SK-N-SH (cell line): ENCODE data around the gene MBLAC1.

Source experiments
- CHD2 ChIP-seq: fragments of 150-350 bp; IDR thresholded peaks from 2 replicates; pipeline ENCODE4 v1.6.1; 2018; ENCODE audit warnings: low read length; ENCODE audit not compliant: partially characterized antibody
- CTCF ChIP-seq: fragments of 200-600 bp; sonication (generic); IDR thresholded peaks from 2 replicates; pipeline ENCODE4 v1.6.1; 2017; ENCODE audit warnings: antibody characterized with exemption, mild to moderate bottlenecking, moderate library complexity
- EP300 ChIP-seq, 2 experiments: IDR thresholded peaks; 2 replicates each; pipeline versions ENCODE4 v1.4.0 to v1.6.1; 2012; ENCODE audit warnings: borderline replicate concordance in 1 of 2, low read depth in 1 of 2, low read length in 1 of 2
- GABPA ChIP-seq: IDR thresholded peaks from 2 replicates; pipeline ENCODE4 v1.4.0; 2012; ENCODE audit warnings: low read depth, mild to moderate bottlenecking
- JUND ChIP-seq: IDR thresholded peaks from 2 replicates; pipeline ENCODE4 v1.4.0; 2012
- POLR2AphosphoS5 ChIP-seq: IDR thresholded peaks from 2 replicates; pipeline ENCODE4 v1.6.1; 2012; ENCODE audit warnings: low read depth, low read length
- RAD21 ChIP-seq: IDR thresholded peaks from 2 replicates; pipeline ENCODE4 v1.6.1; 2012; ENCODE audit warnings: mild to moderate bottlenecking, low read length
- RCOR1 ChIP-seq: fragments of 150-350 bp; IDR thresholded peaks from 2 replicates; pipeline ENCODE4 v1.6.1; 2017; ENCODE audit warnings: antibody characterized with exemption, low read length
- SIN3A ChIP-seq: IDR thresholded peaks from 2 replicates; pipeline ENCODE4 v1.6.1; 2012; ENCODE audit warnings: low read depth, mild to moderate bottlenecking, low read length, moderate library complexity, borderline replicate concordance
- TAF1 ChIP-seq: IDR thresholded peaks from 2 replicates; pipeline ENCODE4 v1.6.1; 2012; ENCODE audit warnings: low read depth, mild to moderate bottlenecking, low read length, moderate library complexity, borderline replicate concordance

DNA sequence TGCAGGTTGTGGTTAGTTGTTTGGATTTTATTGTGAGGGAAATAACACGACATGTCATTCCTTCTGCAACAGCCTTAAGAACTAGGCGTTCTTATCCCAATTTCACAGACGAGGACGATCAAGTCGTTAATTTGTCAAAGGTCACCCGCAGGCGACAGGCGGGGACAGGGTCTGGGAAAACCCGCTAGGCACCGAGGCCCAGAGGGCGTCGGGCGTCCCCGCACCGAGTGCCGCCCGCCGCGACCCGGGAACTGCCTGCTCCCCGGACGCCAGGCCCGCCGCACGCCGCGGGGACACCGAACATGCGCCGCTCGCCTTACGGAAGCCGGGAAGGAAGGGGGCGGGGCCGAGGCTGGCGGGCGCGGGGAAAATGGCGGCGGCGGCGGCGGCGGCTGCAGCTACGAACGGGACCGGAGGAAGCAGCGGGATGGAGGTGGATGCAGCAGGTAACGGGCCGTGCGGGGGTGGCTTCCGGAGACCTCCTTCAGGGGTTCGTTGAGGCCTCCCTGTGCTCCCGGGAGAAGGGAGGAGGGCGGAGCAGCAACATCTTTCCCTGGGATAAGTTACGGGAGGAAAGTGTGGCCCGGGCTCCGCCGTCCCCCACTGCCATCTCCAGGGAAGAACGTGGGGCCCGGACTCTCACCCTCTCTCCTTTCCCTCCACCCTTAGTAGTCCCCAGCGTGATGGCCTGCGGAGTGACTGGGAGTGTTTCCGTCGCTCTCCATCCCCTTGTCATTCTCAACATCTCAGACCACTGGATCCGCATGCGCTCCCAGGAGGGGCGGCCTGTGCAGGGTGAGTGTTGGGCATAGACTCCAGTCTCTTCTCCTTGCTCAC is 37.9 kb upstream of the MBLAC1 start, which contains the start of gene COPS6:
- TF ChIP-seq POLR2AphosphoS5 (peak; percentile 85), EP300 (IDR thresholded peaks at IDR 0.05; ENCODE audit: borderline replicate concordance in 1 of 2, low read depth in 1 of 2, low read length in 1 of 2) (no peak; a peak in 1 of 4 replicates), RAD21 (no peak), TAF1 (peak; percentile 99), SIN3A (0 out of 2 replicates have a peak, but pooled peaks have one; percentile 58), JUND (no peak), GABPA (peak; percentile 47; the same call in 1 of the 2 replicates), RCOR1 (no peak), CTCF (no peak), CHD2 (no peak)
